Subcutaneous abdominal adipose tissue (tissue), 5 donors: Measurements from ENCODE around the gene SPEM3.

Experiments used
- H3K27ac ChIP-seq: one replicate; pipeline ENCODE4 v1.7.0; 2013; ENCODE audit warnings: low read depth, mild to moderate bottlenecking, inconsistent platforms, low read length, moderate library complexity
- H3K27me3 ChIP-seq, 5 donors: one replicate each; pipeline ENCODE4 v1.7.0; 2013; ENCODE audit warnings: low read length in 5 of 5, inconsistent platforms in 1 of 5; ENCODE audit not compliant: control insufficient read depth in 5 of 5, insufficient read depth in 4 of 5
- H3K36me3 ChIP-seq, 5 donors: one replicate each; pipeline ENCODE4 v1.7.0; 2013; ENCODE audit warnings: low read length in 5 of 5; ENCODE audit not compliant: control insufficient read depth in 5 of 5, insufficient read depth in 5 of 5
- H3K4me1 ChIP-seq, 5 donors: one replicate each; pipeline ENCODE4 v1.7.0; 2013; ENCODE audit warnings: low read length in 5 of 5, mild to moderate bottlenecking in 3 of 5, moderate library complexity in 1 of 5; ENCODE audit not compliant: control insufficient read depth in 5 of 5, insufficient read depth in 5 of 5
- H3K4me3 ChIP-seq, 5 donors: one replicate each; pipeline ENCODE4 v1.7.0; 2013; ENCODE audit warnings: low read length in 5 of 5, low read depth in 1 of 5
- H3K9ac ChIP-seq, 5 donors: one replicate each; pipeline ENCODE4 v1.7.0; 2013; ENCODE audit warnings: low read length in 5 of 5, mild to moderate bottlenecking in 4 of 5, moderate library complexity in 3 of 5
- H3K9me3 ChIP-seq, 5 donors: one replicate each; pipeline ENCODE4 v1.7.0; 2013; ENCODE audit warnings: low read length in 5 of 5; ENCODE audit not compliant: control insufficient read depth in 5 of 5
- donor health status: healthy.
- donor health status: healthy.
- donor health status: healthy.
- donor health status: healthy.
- donor health status: healthy.

The SPEM3 gene

GRCh38 chr17:7440834-7441195 lies 12.2 kb downstream of the SPEM3 start:
- peaks cover 1 to 66% (median 56%) of the 10 kb centered on the region in 5 donors for H3K4me1 ChIP-seq
- H3K9ac ChIP-seq, result peak overlapping the region in 1 of 5 donors; percentile 56
- peak overlapping the region in 2 of 5 donors; percentile 44 to 59 for H3K4me3 ChIP-seq

GRCh38 chr17:7441266-7441665 lies 12.6 kb downstream of the SPEM3 start:
- peaks cover 1 to 65% (median 51%) of the 10 kb centered on the region in 5 donors for H3K4me1 ChIP-seq
- H3K36me3 ChIP-seq, result no peaks in the 10 kb centered on the region
- H3K27ac ChIP-seq, result no peak overlapping the region
- no peaks in the 10 kb centered on the region for H3K9me3 ChIP-seq
- no peak overlapping the region for H3K4me3 ChIP-seq
- H3K27me3 ChIP-seq, result peaks cover 4 to 40% (median 23%) of the 10 kb centered on the region in 5 donors
- no peak overlapping the region for H3K9ac ChIP-seq

More at GRCh38 chr17:7440834-7441195, 12.2 kb downstream of the SPEM3 start:
- no peaks in the 10 kb centered on the region for H3K36me3 ChIP-seq
- no peak overlapping the region for H3K27ac ChIP-seq
- no peaks in the 10 kb centered on the region for H3K9me3 ChIP-seq
- H3K27me3 ChIP-seq, result peaks cover 2 to 36% (median 19%) of the 10 kb centered on the region in 5 donors

- Histone ChIP-seq H3K27me3 (peaks cover 7 to 47% (median 30%) of the 10 kb centered on the region in 5 donors), H3K9me3 (no peaks in the 10 kb centered on the region)
Measured at GRCh38 chr17:7442142-7442541, 13.5 kb downstream of the SPEM3 start.

DNA sequence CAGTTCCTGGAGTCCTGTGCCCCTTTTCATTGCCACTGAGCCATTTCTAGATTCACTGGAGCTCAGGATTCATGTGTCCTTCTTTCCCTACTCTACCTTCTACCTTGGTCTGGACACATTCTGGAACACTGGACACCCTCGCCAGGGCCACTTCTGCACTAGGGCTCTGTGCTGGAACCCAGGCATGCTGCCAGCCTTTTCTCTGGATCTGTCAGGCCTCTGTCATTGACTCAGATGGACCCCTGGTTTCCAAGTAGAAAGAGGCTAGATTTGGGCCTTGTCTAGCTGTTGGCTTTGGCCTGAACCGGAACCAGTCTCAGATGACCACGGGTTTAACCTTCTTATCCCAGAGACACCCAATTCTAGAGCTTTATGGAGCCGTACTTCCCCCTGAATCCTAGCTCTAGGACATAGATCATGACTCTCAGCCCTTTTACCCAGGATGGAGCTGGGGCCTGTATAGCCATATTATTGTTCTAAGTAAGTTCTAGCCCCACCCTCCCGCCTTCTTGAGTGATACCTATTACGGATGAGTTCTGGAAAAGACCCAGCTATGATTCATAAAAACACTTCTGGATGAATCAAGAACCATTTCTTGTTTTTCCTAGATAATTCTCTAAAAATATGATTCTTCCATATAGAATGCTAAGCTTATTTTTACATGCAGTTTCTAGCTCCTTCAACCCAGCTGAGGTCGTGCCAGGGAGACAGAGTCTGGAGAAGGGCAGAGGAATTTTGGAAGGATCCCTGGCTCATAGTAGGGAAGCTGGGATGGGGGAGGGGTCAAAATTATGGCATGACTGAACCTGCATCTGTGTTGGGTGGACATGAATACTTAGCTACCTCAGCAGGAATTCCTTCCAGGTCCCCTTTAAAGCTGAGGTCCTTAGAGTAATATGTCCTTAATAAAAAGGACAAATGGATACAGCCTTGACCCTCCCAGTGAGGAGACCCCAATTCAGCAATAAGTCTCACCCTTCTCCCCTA lies 15.1 kb downstream of the SPEM3 start:
- no peak overlapping the region for H3K9ac ChIP-seq
- peaks cover 1 to 44% (median 33%) of the 10 kb centered on the region in 5 donors for H3K4me1 ChIP-seq
- H3K9me3 ChIP-seq, result no peaks in the 10 kb centered on the region
- no peaks in the 10 kb centered on the region for H3K36me3 ChIP-seq
- H3K27me3 ChIP-seq, result peaks cover 10 to 48% (median 30%) of the 10 kb centered on the region in 5 donors
- no peak overlapping the region for H3K4me3 ChIP-seq
- no peak overlapping the region for H3K27ac ChIP-seq

More at GRCh38 chr17:7442142-7442541, 13.5 kb downstream of the SPEM3 start:
- peaks cover 1 to 60% (median 47%) of the 10 kb centered on the region in 5 donors for H3K4me1 ChIP-seq
- no peaks in the 10 kb centered on the region for H3K36me3 ChIP-seq
- no peak overlapping the region for H3K4me3 ChIP-seq
- H3K9ac ChIP-seq, result no peak overlapping the region
- H3K27ac ChIP-seq, result no peak overlapping the region

GRCh38 chr17:7444682-7445618 lies 16.3 kb downstream of the SPEM3 start, which contains the start of gene CHRNB1:
CHRNB1 (plus strand) TSS chr17:7445061; CDS start chr17:7445128, 67 bp downstream.
- H3K36me3 ChIP-seq, result no peaks in the 10 kb centered on the region
- peaks cover 1 to 33% (median 27%) of the 10 kb centered on the region in 5 donors for H3K4me1 ChIP-seq
- H3K27me3 ChIP-seq, result peaks cover 10 to 38% (median 28%) of the 10 kb centered on the region in 5 donors
- no peak within 1 kb of the TSS for H3K27ac ChIP-seq
- no peaks in the 10 kb centered on the region for H3K9me3 ChIP-seq
- H3K9ac ChIP-seq, result peak within 1 kb of the TSS in 1 of 5 donors; percentile 72
- H3K4me3 ChIP-seq, result peak within 1 kb of the TSS in 4 of 5 donors; percentile 53 to 69 (median 60)

GRCh38 chr17:7445619-7445968 lies 16.9 kb downstream of the SPEM3 start:
- H3K4me1 ChIP-seq, result peaks cover 1 to 27% (median 21%) of the 10 kb centered on the region in 5 donors
- no peaks in the 10 kb centered on the region for H3K36me3 ChIP-seq
- no peaks in the 10 kb centered on the region for H3K9me3 ChIP-seq
- no peak overlapping the region for H3K9ac ChIP-seq
- H3K27ac ChIP-seq, result no peak overlapping the region
- peak overlapping the region in 4 of 5 donors; percentile 11 to 69 (median 60) for H3K4me3 ChIP-seq
- H3K27me3 ChIP-seq, result peaks cover 10 to 32% (median 23%) of the 10 kb centered on the region in 5 donors

DNA sequence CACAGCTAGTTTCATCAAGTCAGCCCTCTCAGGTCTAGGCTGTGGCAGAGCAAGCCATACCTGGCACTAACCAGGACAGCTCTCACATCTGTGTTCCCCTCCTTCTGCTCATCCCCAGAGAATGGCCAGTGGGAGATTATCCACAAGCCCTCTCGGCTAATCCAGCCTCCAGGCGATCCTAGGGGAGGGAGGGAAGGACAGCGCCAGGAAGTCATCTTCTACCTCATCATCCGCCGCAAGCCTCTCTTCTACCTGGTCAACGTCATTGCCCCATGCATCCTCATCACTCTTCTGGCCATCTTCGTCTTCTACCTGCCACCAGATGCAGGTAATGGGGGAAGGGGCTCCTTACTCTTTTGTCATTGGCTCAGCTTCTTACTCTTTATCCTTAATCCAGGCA lies 19.8 kb downstream of the SPEM3 start:
- H3K9me3 ChIP-seq, result no peaks in the 10 kb centered on the region
- H3K4me1 ChIP-seq, result peaks cover 1 to 20% (median 16%) of the 10 kb centered on the region in 5 donors
- H3K9ac ChIP-seq, result no peak overlapping the region
- H3K4me3 ChIP-seq, result no peak overlapping the region
- peaks cover 10 to 29% (median 20%) of the 10 kb centered on the region in 5 donors for H3K27me3 ChIP-seq
- H3K27ac ChIP-seq, result no peak overlapping the region
- no peaks in the 10 kb centered on the region for H3K36me3 ChIP-seq

- Histone ChIP-seq H3K27ac (no peak overlapping the region), H3K4me1 (peaks cover 5 to 21% (median 10%) of the 10 kb centered on the region in 5 donors), H3K27me3 (no peaks in the 10 kb centered on the region), H3K9ac (no peak overlapping the region), H3K4me3 (no peak overlapping the region), H3K36me3 (peaks cover 0 to 28% (median 22%) of the 10 kb centered on the region in 5 donors), H3K9me3 (no peaks in the 10 kb centered on the region)
Measured at GRCh38 chr17:7459961-7460545, 31.4 kb downstream of the SPEM3 start.

DNA sequence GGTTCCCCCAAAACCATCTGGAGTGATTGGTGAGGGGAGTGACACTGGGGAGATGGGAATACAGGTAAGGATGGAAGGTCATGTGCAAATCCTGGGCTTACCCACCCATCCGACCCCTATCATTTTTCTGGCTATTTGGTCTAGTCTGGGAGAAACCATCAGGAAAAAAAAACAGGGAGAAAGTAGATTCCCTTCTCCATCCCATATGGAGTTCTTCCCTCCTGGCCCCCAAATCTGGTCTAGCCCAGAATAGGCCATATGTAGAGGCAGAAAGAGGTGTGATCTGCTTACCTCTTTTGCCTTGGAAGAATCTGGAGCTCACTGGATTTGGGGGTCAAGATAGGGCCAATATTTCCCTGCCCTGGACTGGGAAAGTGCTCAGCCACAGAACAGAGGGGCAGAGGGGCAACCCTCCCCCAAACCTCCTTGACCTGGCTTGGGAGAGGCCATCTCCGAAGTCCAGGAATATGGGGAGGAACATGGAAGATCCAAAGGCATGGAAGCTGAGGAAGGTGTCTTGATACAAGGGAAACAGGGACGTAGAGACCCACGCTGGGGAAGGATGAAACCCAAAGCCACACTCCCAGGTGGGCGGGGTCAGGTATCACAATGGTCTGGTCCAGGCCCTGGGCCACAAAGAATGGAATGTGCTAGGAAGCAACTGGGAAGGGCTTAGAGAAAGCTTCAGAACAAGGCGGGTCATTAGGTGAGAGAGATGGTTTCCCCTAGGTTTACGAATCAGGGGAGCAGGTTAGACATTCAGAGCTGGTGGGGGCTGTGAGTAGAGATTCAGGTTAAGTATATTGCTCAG lies 32.4 kb downstream of the SPEM3 start:
- Histone ChIP-seq H3K4me3 (no peak overlapping the region), H3K9ac (no peak overlapping the region), H3K27me3 (no peaks in the 10 kb centered on the region), H3K9me3 (no peaks in the 10 kb centered on the region), H3K4me1 (peaks cover 0 to 20% (median 9%) of the 10 kb centered on the region in 5 donors), H3K27ac (no peak overlapping the region), H3K36me3 (peaks cover 0 to 36% (median 27%) of the 10 kb centered on the region in 5 donors)
